ENCODE results near the gene CD163. TPM values are rescaled to one million over a fixed set of nuclear protein-coding genes. Genes with fewer than 3 reads are reported as not detected.
"Not testable (repeated sequence)": the region's sequence is repeated elsewhere in the genome, so short reads cannot be mapped to it uniquely, and the experiment has no call there.

The CD163 gene
- total RNA-seq, 1 donor from 2014 or later: 0.05 TPM

- DNase-seq (ENCODE audit: low spot score): no peak
- Mint-ChIP-seq H3K4me1 (ENCODE audit: low read depth) (peaks cover 6% of the 10 kb centered on the region), H3K9me3 (ENCODE audit: low read depth) (peaks cover 18% of the 10 kb centered on the region), H3K4me3 (ENCODE audit: unreplicated experiment) (no peak overlapping the region), H3K27ac (ENCODE audit: unreplicated experiment) (no peak overlapping the region), H3K27me3 (ENCODE audit: low read depth) (no peaks in the 10 kb centered on the region), H3K36me3 (ENCODE audit: low read depth) (peaks cover 5% of the 10 kb centered on the region)
- TF ChIP-seq CTCF (IDR thresholded peaks at IDR 0.05): no peak
Measured at GRCh38 chr12:7441216-7441615, 62.4 kb downstream of the CD163 start.

GRCh38 chr12:7439579-7440505 lies 63.7 kb downstream of the CD163 start:
- peak overlapping the region; percentile 78 for H3K4me3 Mint-ChIP-seq (ENCODE audit: unreplicated experiment)
- peak; percentile 55 for TF ChIP-seq CTCF (IDR thresholded peaks at IDR 0.05)
- H3K9me3 Mint-ChIP-seq (ENCODE audit: low read depth): peaks cover 18% of the 10 kb centered on the region
- H3K27ac Mint-ChIP-seq (ENCODE audit: unreplicated experiment): peak overlapping the region; percentile 83
- peaks cover 5% of the 10 kb centered on the region for H3K36me3 Mint-ChIP-seq (ENCODE audit: low read depth)
- H3K4me1 Mint-ChIP-seq (ENCODE audit: low read depth): peaks cover 6% of the 10 kb centered on the region
- H3K27me3 Mint-ChIP-seq (ENCODE audit: low read depth): no peaks in the 10 kb centered on the region
- DNase-seq (ENCODE audit: low spot score): no peak

GRCh38 chr12:7438291-7438995 lies 65.1 kb downstream of the CD163 start:
- H3K27ac Mint-ChIP-seq (ENCODE audit: unreplicated experiment); H3K4me3 Mint-ChIP-seq (ENCODE audit: unreplicated experiment); DNase-seq (ENCODE audit: low spot score); H3K4me1 Mint-ChIP-seq (ENCODE audit: low read depth); H3K27me3 Mint-ChIP-seq (ENCODE audit: low read depth); H3K36me3 Mint-ChIP-seq (ENCODE audit: low read depth): not testable (repeated sequence)
- peaks cover 18% of the 10 kb centered on the region for H3K9me3 Mint-ChIP-seq (ENCODE audit: low read depth)

- not testable (repeated sequence) for H3K27ac Mint-ChIP-seq (ENCODE audit: unreplicated experiment); H3K4me1 Mint-ChIP-seq (ENCODE audit: low read depth)
Measured at GRCh38 chr12:7437494-7437893, 66.1 kb downstream of the CD163 start.

GRCh38 chr12:7434670-7435069 lies 68.9 kb downstream of the CD163 start:
- Mint-ChIP-seq H3K4me3 (ENCODE audit: unreplicated experiment) (no peak overlapping the region), H3K9me3 (ENCODE audit: low read depth) (peaks cover 16% of the 10 kb centered on the region)
- no peak for TF ChIP-seq CTCF (IDR thresholded peaks at IDR 0.05)

More at GRCh38 chr12:7437494-7437893, 66.1 kb downstream of the CD163 start:
- not testable (repeated sequence) for H3K4me3 Mint-ChIP-seq (ENCODE audit: unreplicated experiment); H3K27me3 Mint-ChIP-seq (ENCODE audit: low read depth); H3K36me3 Mint-ChIP-seq (ENCODE audit: low read depth); DNase-seq (ENCODE audit: low spot score)
- peaks cover 18% of the 10 kb centered on the region for H3K9me3 Mint-ChIP-seq (ENCODE audit: low read depth)

GRCh38 chr12:7433276-7433822 lies 70.2 kb downstream of the CD163 start:
- H3K4me1 Mint-ChIP-seq (ENCODE audit: low read depth): no peaks in the 10 kb centered on the region
- H3K4me3 Mint-ChIP-seq (ENCODE audit: unreplicated experiment): no peak overlapping the region
- no peak overlapping the region for H3K27ac Mint-ChIP-seq (ENCODE audit: unreplicated experiment)
- no peaks in the 10 kb centered on the region for H3K36me3 Mint-ChIP-seq (ENCODE audit: low read depth)
- no peak for DNase-seq (ENCODE audit: low spot score)
- peaks cover 4% of the 10 kb centered on the region for H3K9me3 Mint-ChIP-seq (ENCODE audit: low read depth)
- TF ChIP-seq CTCF (IDR thresholded peaks at IDR 0.05): no peak
- H3K27me3 Mint-ChIP-seq (ENCODE audit: low read depth): no peaks in the 10 kb centered on the region

More at GRCh38 chr12:7434670-7435069, 68.9 kb downstream of the CD163 start:
- H3K4me1 Mint-ChIP-seq (ENCODE audit: low read depth): peaks cover 3% of the 10 kb centered on the region
- DNase-seq (ENCODE audit: low spot score): no peak
- H3K27ac Mint-ChIP-seq (ENCODE audit: unreplicated experiment): no peak overlapping the region
- H3K27me3 Mint-ChIP-seq (ENCODE audit: low read depth): no peaks in the 10 kb centered on the region
- peaks cover 3% of the 10 kb centered on the region for H3K36me3 Mint-ChIP-seq (ENCODE audit: low read depth)

All from chondrocyte (in vitro differentiated cells).